HepG2 (cell line): ENCODE measurements around the gene LTB4R2. TPM values are rescaled to one million over a fixed set of nuclear protein-coding genes. Genes with fewer than 3 reads are reported as not detected.

ENCODE experiments used
- CC2D1A ChIP-seq: sonication (generic); formaldehyde crosslinking; IDR thresholded peaks from 2 replicates; pipeline ENCODE4 v1.8.1; 2023; ENCODE audit warnings: mild to moderate bottlenecking, missing genetic modification reagents
- GTF2F1 ChIP-seq: fragments of 150-350 bp; IDR thresholded peaks from 2 replicates; pipeline ENCODE4 v1.6.1; 2014; ENCODE audit warnings: low read length
- NBN ChIP-seq: fragments of 450-650 bp; conservative IDR thresholded peaks from 2 replicates; pipeline ENCODE4 v1.6.1; 2017
- NCOA2 ChIP-seq: sonication (generic); formaldehyde crosslinking; IDR thresholded peaks from 2 replicates; pipeline ENCODE4 v1.8.0; 2022; ENCODE audit warnings: inconsistent platforms
- NFAT5 ChIP-seq: sonication (generic); formaldehyde crosslinking; IDR thresholded peaks from 2 replicates; pipeline ENCODE4 v1.4.0; 2020; ENCODE audit warnings: missing genetic modification reagents
- NPAS2 ChIP-seq: sonication (generic); formaldehyde crosslinking; IDR thresholded peaks from 2 replicates; pipeline ENCODE4 v1.8.0; 2022; ENCODE audit warnings: mild to moderate bottlenecking, missing genetic modification reagents, borderline replicate concordance
- POLR2G ChIP-seq: fragments of 200-400 bp; formaldehyde crosslinking; IDR thresholded peaks from 2 replicates; pipeline ENCODE4 v1.6.1; 2018; ENCODE audit warnings: mild to moderate bottlenecking, low read depth, low read length, moderate library complexity
- SIN3A ChIP-seq: IDR thresholded peaks from 2 replicates; pipeline ENCODE4 v1.6.1; 2011; ENCODE audit warnings: low read depth, mild to moderate bottlenecking, control low read depth, low read length, borderline replicate concordance
- SP2 ChIP-seq: sonication (generic); formaldehyde crosslinking; IDR thresholded peaks from 2 replicates; pipeline ENCODE4 v1.5.1; 2020; ENCODE audit warnings: mild to moderate bottlenecking, missing genetic modification reagents
- STAT6 ChIP-seq: sonication (generic); formaldehyde crosslinking; IDR thresholded peaks from 2 replicates; pipeline ENCODE4 v1.4.0; 2020; ENCODE audit warnings: missing genetic modification reagents, mild to moderate bottlenecking, borderline replicate concordance
- TCF12 ChIP-seq, 2 experiments: fragments of 450-650 bp in 1 of 2; sonication (generic) in 1 of 2; formaldehyde crosslinking in 1 of 2; IDR thresholded peaks; 2 replicates each; pipeline versions ENCODE4 v1.6.1 to v1.8.0; 2017 to 2022; ENCODE audit warnings: antibody characterized with exemption in 1 of 2, mild to moderate bottlenecking in 1 of 2, missing genetic modification reagents in 1 of 2, moderate library complexity in 1 of 2
- ZC3H13 ChIP-seq: sonication (generic); formaldehyde crosslinking; IDR thresholded peaks from 2 replicates; pipeline ENCODE4 v1.8.1; 2023; ENCODE audit warnings: mild to moderate bottlenecking, missing genetic modification reagents, moderate library complexity
- ZMYM3 ChIP-seq: sonication (generic); formaldehyde crosslinking; IDR thresholded peaks from 2 replicates; pipeline ENCODE4 v1.5.1; 2020; ENCODE audit warnings: mild to moderate bottlenecking, missing genetic modification reagents
- ZNF280D ChIP-seq: sonication (generic); formaldehyde crosslinking; IDR thresholded peaks from 2 replicates; pipeline ENCODE4 v1.5.1; 2020; ENCODE audit warnings: mild to moderate bottlenecking, missing genetic modification reagents
- ZNF343 ChIP-seq: sonication (generic); formaldehyde crosslinking; IDR thresholded peaks from 2 replicates; pipeline ENCODE4 v1.4.0; 2020; ENCODE audit warnings: mild to moderate bottlenecking, missing genetic modification reagents
- ZNF382 ChIP-seq: sonication (generic); formaldehyde crosslinking; IDR thresholded peaks from 2 replicates; pipeline ENCODE4 v1.5.0; 2020; ENCODE audit warnings: missing genetic modification reagents, mild to moderate bottlenecking, borderline replicate concordance
- ZNF530 ChIP-seq: sonication (generic); formaldehyde crosslinking; IDR thresholded peaks from 2 replicates; pipeline ENCODE4 v1.5.0; 2020; ENCODE audit warnings: low read depth, mild to moderate bottlenecking, missing genetic modification reagents
- ZNF598 ChIP-seq: sonication (generic); formaldehyde crosslinking; IDR thresholded peaks from 2 replicates; pipeline ENCODE4 v1.5.1; 2020; ENCODE audit warnings: mild to moderate bottlenecking, missing genetic modification reagents, borderline replicate concordance
- ZNF784 ChIP-seq: sonication (generic); formaldehyde crosslinking; IDR thresholded peaks from 2 replicates; pipeline ENCODE4 v1.5.1; 2020; ENCODE audit warnings: missing genetic modification reagents, mild to moderate bottlenecking, borderline replicate concordance
- polyA plus RNA-seq, 8 experiments: library from polyadenylated mRNA; depleted of rRNA in 3 of 8; stranded (reverse) in 7 of 8; unstranded in 1 of 8; fragments of >200 nt; fragmentation: Illumina TruSeq in 4 of 8; extraction: Trizol in 4 of 8; gene quantifications; 2 replicates each; pipeline versions ENCODE4 v1.2.1 to v1.2.3, GENCODE V29; 2011 to 2016; ENCODE audit warnings: low read depth in 4 of 8, missing spikeins in 1 of 8, mixed read lengths in 1 of 8; ENCODE audit not compliant: insufficient read depth in 1 of 8
- total RNA-seq, 5 experiments: library from RNA; depleted of rRNA; stranded (reverse); fragments of >200 nt; fragmentation: Illumina TruSeq; extraction: Trizol; gene quantifications; 2 replicates each; pipeline ENCODE4 v1.2.3, GENCODE V29; 2016; ENCODE audit warnings: low read depth in 1 of 5

The LTB4R2 gene
- total and polyA plus RNA-seq, 2 of the 13 experiments (the other 11 are each of a cell fraction or from before 2014, with no cell fraction given) = 3.9 to 6.9 TPM

- no peak for TF ChIP-seq SIN3A
- 0 out of 2 replicates have a peak, but pooled peaks have one; percentile 59 for TF ChIP-seq STAT6 (CRISPR knock-in tag)
- TF ChIP-seq SP2 (CRISPR knock-in tag) = no peak
- 0 out of 2 replicates have a peak, but pooled peaks have one; percentile 57 for TF ChIP-seq CC2D1A
- no peak for TF ChIP-seq NPAS2
- no peak for TF ChIP-seq POLR2G
- no peak for TF ChIP-seq ZNF530
- TF ChIP-seq ZC3H13 (CRISPR knock-in tag) = no peak
- no peak for TF ChIP-seq TCF12 (IDR thresholded peaks at IDR 0.05)
- no peak for TF ChIP-seq TCF12 (CRISPR knock-in tag; IDR thresholded peaks at IDR 0.05)
- no peak for TF ChIP-seq ZNF382 (CRISPR knock-in tag)
- TF ChIP-seq ZMYM3 = no peak
- 0 out of 2 replicates have a peak, but pooled peaks have one; percentile 55 for TF ChIP-seq ZNF598
- no peak for TF ChIP-seq ZNF343 (CRISPR knock-in tag)
- no peak for TF ChIP-seq ZNF784 (CRISPR knock-in tag)
- TF ChIP-seq NCOA2 (CRISPR knock-in tag) = no peak
- TF ChIP-seq NBN = no peak
- no peak for TF ChIP-seq ZNF280D (CRISPR knock-in tag)
- peak; percentile 38; the same call in 1 of the 2 replicates for TF ChIP-seq NFAT5 (CRISPR knock-in tag)
- TF ChIP-seq GTF2F1 = no peak
These were observed 2.8 kb upstream of the LTB4R2 start (continued) for GRCh38 chr14:24307156-24307574.
